ENCODE data around the gene E2F1.

The E2F1 gene

GRCh38 chr20:33629979-33630378 lies 56.2 kb downstream of the E2F1 start:
- H3K27ac ChIP-seq = no peak overlapping the region
- TF ChIP-seq CTCF (conservative IDR thresholded peaks at IDR 0.05) = no peak

- TF ChIP-seq CTCF (conservative IDR thresholded peaks at IDR 0.05) = no peak
- peak overlapping the region; percentile 0; the same call in 1 of the 2 replicates for H3K27ac ChIP-seq
These were observed 56.7 kb downstream of the E2F1 start for GRCh38 chr20:33629533-33629932.

GRCh38 chr20:33627577-33628216 lies 58.5 kb downstream of the E2F1 start:
- no peak overlapping the region for H3K27ac ChIP-seq
- no peak for TF ChIP-seq CTCF (conservative IDR thresholded peaks at IDR 0.05)

GRCh38 chr20:33626190-33626589 lies 60.0 kb downstream of the E2F1 start:
- no peak overlapping the region for H3K27ac ChIP-seq
- no peak for TF ChIP-seq CTCF (conservative IDR thresholded peaks at IDR 0.05)

All from VCaP (cell line).